GM12878 (cell line): Measurements from ENCODE around the gene ULBP2. TPM values are rescaled to one million over a fixed set of nuclear protein-coding genes. Genes with fewer than 3 reads are reported as not detected.

Source experiments
- ATAC-seq: fragments of 200-7000 bp; cut with Tn5 transposase; 3 replicates; pipeline ENCODE4 v1.9.1; 2020; ENCODE audit warnings: mild to moderate bottlenecking, moderate library complexity
- BruUV-seq: library from RNA; stranded (reverse); fragments of 400-500 nt; replicated peaks from 2 replicates; lab custom pipeline; 2021; lab: Mats Ljungman, UMichigan
- CTCF ChIA-PET: fragments of 300-600 bp; sonication (Branson Sonifier 250); formaldehyde crosslinking; extraction: SDS; loops from one replicate; lab custom pipeline; 2021; ENCODE audit warnings: inconsistent platforms; lab: Yijun Ruan, JAX
- POLR2A ChIA-PET: fragments of 350-600 bp; formaldehyde crosslinking; extraction: SDS; loops from one replicate; lab custom pipeline; 2021; ENCODE audit warnings: inconsistent platforms; lab: Charles Lee
- RAD21 ChIA-PET: fragments of 300-600 bp; sonication (Branson Sonifier 250); formaldehyde crosslinking; loops from one replicate; lab custom pipeline; 2023; ENCODE audit warnings: antibody characterized with exemption; ENCODE audit not compliant: unreplicated experiment; lab: Charles Lee
- SMC1A ChIA-PET: fragments of 300-600 bp; sonication (Branson Sonifier 250); formaldehyde crosslinking; loops from one replicate; lab custom pipeline; 2023; ENCODE audit not compliant: unreplicated experiment, uncharacterized antibody; lab: Charles Lee
- DNase-seq: peaks from one replicate; pipeline ENCODE4 v3.0.0-alpha.2; 2011; ENCODE audit warnings: low read depth, low spot score
- FAIRE-seq: peaks from 3 replicates; lab custom pipeline; 2011; peaks lifted over from hg19 to GRCh38; lab: Jason Lieb, UNC
- H2AFZ ChIP-seq: 2 replicates; pipeline ENCODE4 v1.6.0; 2011; ENCODE audit warnings: low read depth, low read length, control low read depth; ENCODE audit not compliant: control insufficient read depth
- H3K27ac ChIP-seq: 2 replicates; pipeline ENCODE4 v1.5.1; 2011; ENCODE audit warnings: control low read depth; ENCODE audit not compliant: control insufficient read depth, insufficient read depth
- H3K27me3 ChIP-seq, 2 experiments: replicated peaks in 1 of 2; 2 replicates each; pipeline versions ENCODE4 v1.6.0 to v1.6.1; 2011; ENCODE audit warnings: low read length in 1 of 2; ENCODE audit not compliant: control insufficient read depth in 2 of 2, insufficient read depth in 2 of 2
- H3K36me3 ChIP-seq, 2 experiments: 2 replicates each; pipeline ENCODE4 v1.5.1; 2011; ENCODE audit warnings: low read length in 1 of 2; ENCODE audit not compliant: control insufficient read depth in 2 of 2, insufficient read depth in 2 of 2
- H3K4me1 ChIP-seq: 2 replicates; pipeline ENCODE4 v1.6.1; 2011; ENCODE audit warnings: mild to moderate bottlenecking, low read length, moderate library complexity, mixed read lengths; ENCODE audit not compliant: control insufficient read depth, insufficient read depth
- H3K4me2 ChIP-seq: 2 replicates; pipeline ENCODE4 v1.6.0; 2011; ENCODE audit warnings: control low read depth; ENCODE audit not compliant: control insufficient read depth, insufficient read depth
- H3K4me3 ChIP-seq: fragments of 200-600 bp; sonication (generic); 2 replicates; pipeline ENCODE4 v1.5.1; 2016
- H3K79me2 ChIP-seq: 2 replicates; pipeline ENCODE4 v1.6.0; 2011; ENCODE audit warnings: low read length; ENCODE audit not compliant: control insufficient read depth, insufficient read depth
- H3K9ac ChIP-seq: 2 replicates; pipeline ENCODE4 v1.8.0; 2011; ENCODE audit warnings: low read length, control low read depth, mixed read lengths; ENCODE audit not compliant: control insufficient read depth, insufficient read depth
- H3K9me3 ChIP-seq: replicated peaks from 3 replicates; pipeline ENCODE4 v1.5.1; 2011; ENCODE audit warnings: mild to moderate bottlenecking, low read length; ENCODE audit not compliant: control insufficient read depth, insufficient read depth
- H4K20me1 ChIP-seq: 2 replicates; pipeline ENCODE4 v1.6.0; 2011; ENCODE audit not compliant: control insufficient read depth, insufficient read depth
- BACH1 ChIP-seq: fragments of 450-650 bp; IDR thresholded peaks from 2 replicates; pipeline ENCODE4 v1.6.1; 2017; ENCODE audit warnings: mild to moderate bottlenecking, borderline replicate concordance
- SMC3 ChIP-seq: IDR thresholded peaks from 2 replicates; pipeline ENCODE4 v1.6.1; 2011; ENCODE audit warnings: low read length, improper control_type of control experiment, borderline replicate concordance
- WGBS: methylation state at CpG from one replicate; pipeline ENCODE4 v1.1.6; 2016; ENCODE audit warnings: low lambda C conversion rate; ENCODE audit not compliant: insufficient replicate concordance, insufficient coverage; ENCODE audit errors: missing lambda C conversion rate; 5-methylcytosine and 5-hydroxymethylcytosine counted together
- in situ Hi-C: fragments of 300-500 bp; cut with MboI; formaldehyde crosslinking; loops from 9 replicates; pipeline ENCODE4 v1.14.3; 2018; ENCODE audit warnings: mixed read lengths
- intact Hi-C: fragments of 100-400 bp; cut with micrococcal nuclease; formaldehyde crosslinking; loops from one replicate; pipeline ENCODE4 v1.14.2; 2022; ENCODE audit not compliant: unreplicated experiment
- polyA plus RNA-seq, 11 experiments: library from polyadenylated mRNA; depleted of rRNA in 4 of 11; unstranded in 6 of 11; stranded (reverse) in 5 of 11; fragments of >200 nt; fragmentation: Nextera tagmentation in 4 of 11; fragmentation: Illumina TruSeq in 1 of 11; extraction: Ambion mirVana in 4 of 11; extraction: Trizol in 1 of 11; gene quantifications; 1 replicate in 1 of 11; 2 replicates in 10 of 11; pipeline versions ENCODE4 v1.2.1 to v1.2.3, GENCODE V29; 2011 to 2016; ENCODE audit warnings: inconsistent platforms in 2 of 11, missing spikeins in 2 of 11, low read depth in 1 of 11
- total RNA-seq, 4 experiments: library from RNA; depleted of rRNA in 3 of 4; stranded (reverse); fragments of >200 nt in 3 of 4; fragmentation: Illumina TruSeq in 1 of 4; extraction: Trizol in 1 of 4; gene quantifications; 2 replicates each; pipeline versions ENCODE4 v1.2.1 to v1.2.3, GENCODE V29; 2013 to 2021
- TF ChIP-seq, protein P1 (sequence below), 3 experiments: IDR thresholded peaks in 2 of 3; conservative IDR thresholded peaks in 1 of 3; 2 replicates each; pipeline ENCODE4 v1.5.1; 2011; ENCODE audit warnings: low read depth in 3 of 3, low read length in 3 of 3, mild to moderate bottlenecking in 3 of 3, control low read depth in 2 of 3, moderate library complexity in 2 of 3, inconsistent platforms in 1 of 3, mixed read lengths in 1 of 3; ENCODE audit not compliant: control insufficient read depth in 2 of 3, insufficient read depth in 1 of 3; ENCODE audit errors: extremely low read depth in 1 of 3

The ULBP2 gene
- total and polyA plus RNA-seq, 10 of the 15 experiments (the other 5 are each of a cell fraction or from before 2014, with no cell fraction given) = 0.16 to 2.5 (median 0.22) TPM; not detected in 3

DNA sequence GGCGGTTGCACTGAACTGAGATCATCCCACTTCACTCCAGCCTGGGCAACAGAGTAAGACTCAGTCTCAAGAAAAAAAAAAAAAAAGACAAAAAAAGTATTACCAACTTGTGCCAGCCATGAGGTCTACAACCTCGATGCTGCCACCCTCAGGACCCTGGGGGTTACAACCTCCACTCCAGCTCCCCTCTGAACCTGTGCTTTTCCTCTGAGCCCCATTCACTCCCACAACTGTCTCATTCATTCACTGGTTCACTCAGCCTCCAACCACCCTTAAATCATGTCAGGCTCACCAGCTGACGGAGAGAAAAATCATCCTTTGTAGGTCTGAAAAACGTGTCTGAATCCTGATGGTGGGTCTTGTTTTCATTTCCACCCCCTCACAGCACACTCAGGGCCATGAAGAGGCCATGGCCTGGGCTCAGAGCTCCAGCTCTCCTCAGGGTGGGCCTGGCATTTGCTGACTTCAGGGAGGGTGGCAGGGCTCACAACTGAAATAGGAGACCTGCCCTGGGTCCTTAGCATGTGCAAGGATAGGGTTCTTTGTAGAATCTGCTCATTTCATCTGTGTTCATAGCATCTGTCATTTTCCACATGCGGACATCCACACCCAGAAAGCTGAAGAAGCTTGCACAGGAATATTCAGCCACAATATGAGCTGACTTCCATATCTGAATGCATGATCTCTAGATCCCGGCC, 20.1 kb downstream of the ULBP2 start:
- no peak for TF ChIP-seq BACH1
- TF ChIP-seq, protein P1, sequence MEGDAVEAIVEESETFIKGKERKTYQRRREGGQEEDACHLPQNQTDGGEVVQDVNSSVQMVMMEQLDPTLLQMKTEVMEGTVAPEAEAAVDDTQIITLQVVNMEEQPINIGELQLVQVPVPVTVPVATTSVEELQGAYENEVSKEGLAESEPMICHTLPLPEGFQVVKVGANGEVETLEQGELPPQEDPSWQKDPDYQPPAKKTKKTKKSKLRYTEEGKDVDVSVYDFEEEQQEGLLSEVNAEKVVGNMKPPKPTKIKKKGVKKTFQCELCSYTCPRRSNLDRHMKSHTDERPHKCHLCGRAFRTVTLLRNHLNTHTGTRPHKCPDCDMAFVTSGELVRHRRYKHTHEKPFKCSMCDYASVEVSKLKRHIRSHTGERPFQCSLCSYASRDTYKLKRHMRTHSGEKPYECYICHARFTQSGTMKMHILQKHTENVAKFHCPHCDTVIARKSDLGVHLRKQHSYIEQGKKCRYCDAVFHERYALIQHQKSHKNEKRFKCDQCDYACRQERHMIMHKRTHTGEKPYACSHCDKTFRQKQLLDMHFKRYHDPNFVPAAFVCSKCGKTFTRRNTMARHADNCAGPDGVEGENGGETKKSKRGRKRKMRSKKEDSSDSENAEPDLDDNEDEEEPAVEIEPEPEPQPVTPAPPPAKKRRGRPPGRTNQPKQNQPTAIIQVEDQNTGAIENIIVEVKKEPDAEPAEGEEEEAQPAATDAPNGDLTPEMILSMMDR (IDR thresholded peaks at IDR 0.05 in 2 of 3, conservative IDR thresholded peaks at IDR 0.05 in 1 of 3; ENCODE audit: control insufficient read depth in 2 of 3, extremely low read depth in 1 of 3, insufficient read depth in 1 of 3, low read depth in 3 of 3, low read length in 3 of 3) = peak; percentile 10 to 31 (median 28); a peak in 3 of 6 replicates
- 0 out of 2 replicates have a peak, but pooled peaks have one; percentile 6 for TF ChIP-seq SMC3
- peaks cover 17% of the 10 kb centered on the region; the same call in 2 of the 3 replicates for H3K9me3 ChIP-seq
- intact Hi-C loops = no loop called here
- in situ Hi-C loops = no loop called here
- no peak overlapping the region for H3K4me2 ChIP-seq
- ATAC-seq (peak; percentile 59), FAIRE-seq (no peak), DNase-seq (no peak)
- POLR2A ChIA-PET = interaction anchor here (0.7 kb wide), 1 partner anchor 19 kb away, joined by 3 read pairs; no protein-coding TSS in a partner anchor
- H3K79me2 ChIP-seq = no peaks in the 10 kb centered on the region
- H3K27me3 ChIP-seq = peaks cover 18 to 21% of the 10 kb centered on the region in 2 experiments
- 53% methylated on average over 6 of the region's 6 CpGs for WGBS
- H3K4me1 ChIP-seq = peaks cover 7% of the 10 kb centered on the region
- CTCF ChIA-PET = interaction anchor here (0.6 to 0.8 kb wide), 2 partner anchors 47 to 869 kb away, joined by 3 read pairs; no protein-coding TSS in a partner anchor
- no peaks in the 10 kb centered on the region for H3K36me3 ChIP-seq
- RAD21 ChIA-PET = no interaction called here
- H2AFZ ChIP-seq = no peak overlapping the region
- no peak overlapping the region for H3K27ac ChIP-seq
- no peaks in the 10 kb centered on the region for H4K20me1 ChIP-seq
- BruUV-seq = no TSS peak
- SMC1A ChIA-PET = interaction anchor here (1.2 to 1.3 kb wide), 2 partner anchors 22 to 55 kb away, joined by 3 read pairs; no protein-coding TSS in a partner anchor
- H3K9ac ChIP-seq = no peak overlapping the region
- H3K4me3 ChIP-seq = no peak overlapping the region
